HG03108 (cell line): ENCODE data around the gene DGCR6L.
"Not testable (repeated sequence)": the region's sequence is repeated elsewhere in the genome, so short reads cannot be mapped to it uniquely, and the experiment has no call there.

Experiments
- ATAC-seq: cut with Tn5 transposase; IDR thresholded peaks from one replicate; pipeline ENCODE4 v1.9.1; 2021; ENCODE audit warnings: moderate library complexity; ENCODE audit not compliant: unreplicated experiment

The DGCR6L gene

GRCh38 chr22:20319745-20320658, at the start of gene DGCR6L:
Gene DGCR6L (minus strand): TSS chr22:20320060. CDS start chr22:20319988, 72 bp downstream.
- peak; percentile 74 for ATAC-seq

- ATAC-seq = not testable (repeated sequence)
Measured at GRCh38 chr22:20368875-20369274, 49.0 kb upstream of the DGCR6L start.

- not testable (repeated sequence) for ATAC-seq
Measured at GRCh38 chr22:20366841-20367240, 47.0 kb upstream of the DGCR6L start.

GRCh38 chr22:20364335-20365260, 44.7 kb upstream of the DGCR6L start:
- not testable (repeated sequence) for ATAC-seq

- ATAC-seq = not testable (repeated sequence)
Measured at GRCh38 chr22:20362403-20362802, 42.5 kb upstream of the DGCR6L start.

GRCh38 chr22:20361752-20362229, 41.9 kb upstream of the DGCR6L start:
- not testable (repeated sequence) for ATAC-seq

- ATAC-seq = not testable (repeated sequence)
Measured at GRCh38 chr22:20360866-20361751, 41.2 kb upstream of the DGCR6L start.

- not testable (repeated sequence) for ATAC-seq
Measured at GRCh38 chr22:20360261-20360660, 40.4 kb upstream of the DGCR6L start.

- ATAC-seq = not testable (repeated sequence)
Measured at GRCh38 chr22:20358503-20359239, 38.8 kb upstream of the DGCR6L start.

GRCh38 chr22:20357967-20358366, 38.1 kb upstream of the DGCR6L start:
- not testable (repeated sequence) for ATAC-seq

- ATAC-seq = not testable (repeated sequence)
Measured at GRCh38 chr22:20356906-20357305, 37.0 kb upstream of the DGCR6L start.

- ATAC-seq = not testable (repeated sequence)
Measured at GRCh38 chr22:20355939-20356636, 36.2 kb upstream of the DGCR6L start.

- ATAC-seq = no peak
Measured at GRCh38 chr22:20354238-20354975, 34.5 kb upstream of the DGCR6L start.

GRCh38 chr22:20352536-20352935, 32.7 kb upstream of the DGCR6L start:
- not testable (repeated sequence) for ATAC-seq

- ATAC-seq = not testable (repeated sequence)
Measured at GRCh38 chr22:20346553-20346952, 26.7 kb upstream of the DGCR6L start.

- not testable (repeated sequence) for ATAC-seq
Measured at GRCh38 chr22:20338291-20338690, 18.4 kb upstream of the DGCR6L start.

GRCh38 chr22:20337807-20338206, 17.9 kb upstream of the DGCR6L start:
- not testable (repeated sequence) for ATAC-seq

- ATAC-seq = not testable (repeated sequence)
Measured at GRCh38 chr22:20336561-20336960, 16.7 kb upstream of the DGCR6L start.
